ENCODE results near the gene TLR2.

The TLR2 gene

GRCh38 chr4:153748378-153748777 lies 64.3 kb downstream of the TLR2 start:
- H3K27me3 ChIP-seq (ENCODE audit: insufficient read depth, low read length), result no peaks in the 10 kb centered on the region
- no peak for TF ChIP-seq CTCF (IDR thresholded peaks at IDR 0.05; ENCODE audit: low read length)
- TF ChIP-seq EZH2 (IDR thresholded peaks at IDR 0.05; ENCODE audit: borderline replicate concordance, low read length), result no peak
- H3K79me2 ChIP-seq (ENCODE audit: insufficient read depth, low read length), result no peaks in the 10 kb centered on the region
- no peaks in the 10 kb centered on the region for H3K9me3 ChIP-seq (ENCODE audit: low read length)
- no peaks in the 10 kb centered on the region for H3K4me1 ChIP-seq (ENCODE audit: insufficient read depth, low read length, severe bottlenecking)
- no peaks in the 10 kb centered on the region for H3F3A ChIP-seq (ENCODE audit: insufficient read depth, low read length)
- H3K36me3 ChIP-seq (ENCODE audit: insufficient read depth, low read length), result no peaks in the 10 kb centered on the region
- H4K20me1 ChIP-seq (ENCODE audit: insufficient read depth, low read length), result no peaks in the 10 kb centered on the region
- H2AFZ ChIP-seq (ENCODE audit: low read length), result no peak overlapping the region
- no peak overlapping the region for H3K9ac ChIP-seq (ENCODE audit: low read length)
- no peak overlapping the region for H3K4me2 ChIP-seq (ENCODE audit: low read length)
- H3K27ac ChIP-seq (ENCODE audit: low read depth, low read length, poor library complexity, severe bottlenecking), result no peak overlapping the region
- no peak overlapping the region for H3K4me3 ChIP-seq (ENCODE audit: low read depth, low read length, poor library complexity, severe bottlenecking)
- H3K9me2 ChIP-seq (ENCODE audit: low read depth, low read length), result no peaks in the 10 kb centered on the region

GRCh38 chr4:153750197-153750817 lies 66.2 kb downstream of the TLR2 start:
- Histone ChIP-seq H3K9ac (ENCODE audit: low read length) (no peak overlapping the region), H3K9me3 (ENCODE audit: low read length) (no peaks in the 10 kb centered on the region), H3K79me2 (ENCODE audit: insufficient read depth, low read length) (no peaks in the 10 kb centered on the region), H3K4me2 (ENCODE audit: low read length) (no peak overlapping the region), H2AFZ (ENCODE audit: low read length) (no peak overlapping the region), H3K27ac (ENCODE audit: low read depth, low read length, poor library complexity, severe bottlenecking) (no peak overlapping the region), H3K4me1 (ENCODE audit: insufficient read depth, low read length, severe bottlenecking) (no peaks in the 10 kb centered on the region), H3K4me3 (ENCODE audit: low read depth, low read length, poor library complexity, severe bottlenecking) (no peak overlapping the region), H3K27me3 (ENCODE audit: insufficient read depth, low read length) (no peaks in the 10 kb centered on the region; the same call in 1 of the 2 replicates), H3K36me3 (ENCODE audit: insufficient read depth, low read length) (no peaks in the 10 kb centered on the region), H4K20me1 (ENCODE audit: insufficient read depth, low read length) (no peaks in the 10 kb centered on the region), H3F3A (ENCODE audit: insufficient read depth, low read length) (no peaks in the 10 kb centered on the region), H3K9me2 (ENCODE audit: low read depth, low read length) (no peaks in the 10 kb centered on the region)
- no peak for TF ChIP-seq EZH2 (IDR thresholded peaks at IDR 0.05; ENCODE audit: borderline replicate concordance, low read length)
- TF ChIP-seq CTCF (IDR thresholded peaks at IDR 0.05; ENCODE audit: low read length), result peak; percentile 86

- H2AFZ ChIP-seq (ENCODE audit: low read length), result no peak overlapping the region
- H3K9me2 ChIP-seq (ENCODE audit: low read depth, low read length), result no peaks in the 10 kb centered on the region
- no peak overlapping the region for H3K9ac ChIP-seq (ENCODE audit: low read length)
- H3K4me3 ChIP-seq (ENCODE audit: low read depth, low read length, poor library complexity, severe bottlenecking), result no peak overlapping the region
- no peaks in the 10 kb centered on the region for H3K36me3 ChIP-seq (ENCODE audit: insufficient read depth, low read length)
- H3K27me3 ChIP-seq (ENCODE audit: insufficient read depth, low read length), result no peaks in the 10 kb centered on the region; the same call in 1 of the 2 replicates
- H3K4me1 ChIP-seq (ENCODE audit: insufficient read depth, low read length, severe bottlenecking), result no peaks in the 10 kb centered on the region
- no peaks in the 10 kb centered on the region for H4K20me1 ChIP-seq (ENCODE audit: insufficient read depth, low read length)
- H3F3A ChIP-seq (ENCODE audit: insufficient read depth, low read length), result no peaks in the 10 kb centered on the region
- TF ChIP-seq EZH2 (IDR thresholded peaks at IDR 0.05; ENCODE audit: borderline replicate concordance, low read length), result no peak
- no peak for TF ChIP-seq CTCF (IDR thresholded peaks at IDR 0.05; ENCODE audit: low read length)
- H3K9me3 ChIP-seq (ENCODE audit: low read length), result no peaks in the 10 kb centered on the region
- H3K27ac ChIP-seq (ENCODE audit: low read depth, low read length, poor library complexity, severe bottlenecking), result no peak overlapping the region
- no peak overlapping the region for H3K4me2 ChIP-seq (ENCODE audit: low read length)
- no peaks in the 10 kb centered on the region for H3K79me2 ChIP-seq (ENCODE audit: insufficient read depth, low read length)
Observed at GRCh38 chr4:153755186-153755585, 71.1 kb downstream of the TLR2 start.
